A172 (cell line): Measurements from ENCODE around the gene RAB13. TPM values are rescaled to one million over a fixed set of nuclear protein-coding genes. Genes with fewer than 3 reads are reported as not detected.
A peak's percentile ranks its signal among the peaks of the same experiment; 100 is the strongest.

Experiments
- DNase-seq: peaks from one replicate; pipeline ENCODE4 v3.0.0-alpha.2; 2015; ENCODE audit warnings: low spot score
- total RNA-seq: library from RNA; depleted of rRNA; stranded (reverse); fragments of >200 nt; shearing (Covaris generic); gene quantifications from 2 replicates; pipeline ENCODE4 v1.2.3, GENCODE V29; 2014

The RAB13 gene
- total RNA-seq, 1 experiment from 2014 or later: 36.6 TPM

DNA sequence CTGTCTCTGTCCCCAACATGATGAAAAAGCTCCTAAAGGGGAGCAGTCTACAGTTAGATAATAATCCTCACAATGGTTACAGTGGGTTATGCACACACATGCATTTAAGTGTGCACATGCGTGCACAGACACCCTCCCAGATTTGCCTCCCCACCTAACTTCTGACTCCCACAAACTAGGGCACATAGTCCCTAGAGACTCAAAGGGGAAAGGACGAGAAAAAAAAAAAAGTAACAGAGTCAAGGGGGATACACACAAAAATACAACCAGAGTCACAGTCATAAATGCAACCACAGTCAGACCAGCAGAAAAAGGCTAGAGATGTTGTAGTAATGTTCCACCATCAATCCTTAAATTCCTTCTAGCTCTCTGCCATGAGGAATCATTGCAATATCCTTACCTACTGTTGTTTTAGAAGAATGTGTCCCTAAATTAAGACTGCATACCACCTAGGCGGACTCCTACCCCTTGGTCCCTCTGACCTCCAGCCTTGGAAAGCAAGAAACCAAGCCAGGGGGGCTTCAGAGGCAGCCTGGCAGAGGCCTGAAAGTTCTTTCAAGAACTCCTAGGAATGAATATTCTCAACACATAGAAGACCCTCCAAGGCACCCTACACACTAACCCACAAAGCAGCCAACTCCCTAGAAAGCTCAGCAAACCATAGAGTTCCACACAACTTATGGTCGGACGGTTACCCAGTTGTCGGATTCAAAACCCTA, 29.0 kb downstream of the RAB13 start:
- DNase-seq: no peak

DNA sequence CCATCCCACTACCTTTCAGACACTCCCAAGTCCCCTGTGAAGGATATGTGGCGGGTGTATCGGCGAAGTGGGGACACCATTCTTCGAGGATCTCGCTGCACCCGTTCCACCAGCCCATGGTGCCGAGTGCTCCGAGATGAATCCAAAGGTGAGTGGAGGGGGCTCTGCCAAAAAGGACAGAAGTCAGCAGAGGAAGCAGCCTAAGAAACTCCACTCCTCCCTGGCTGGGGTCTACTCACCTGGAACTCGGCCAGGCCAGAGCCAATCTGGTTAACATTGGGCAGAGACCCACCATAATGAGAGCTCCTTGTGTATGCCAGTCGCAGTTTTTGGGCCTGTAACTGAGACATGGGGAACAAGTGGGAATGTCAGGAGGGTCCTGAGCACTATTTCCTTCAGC, 31.3 kb downstream of the RAB13 start:
- no peak for DNase-seq

DNA sequence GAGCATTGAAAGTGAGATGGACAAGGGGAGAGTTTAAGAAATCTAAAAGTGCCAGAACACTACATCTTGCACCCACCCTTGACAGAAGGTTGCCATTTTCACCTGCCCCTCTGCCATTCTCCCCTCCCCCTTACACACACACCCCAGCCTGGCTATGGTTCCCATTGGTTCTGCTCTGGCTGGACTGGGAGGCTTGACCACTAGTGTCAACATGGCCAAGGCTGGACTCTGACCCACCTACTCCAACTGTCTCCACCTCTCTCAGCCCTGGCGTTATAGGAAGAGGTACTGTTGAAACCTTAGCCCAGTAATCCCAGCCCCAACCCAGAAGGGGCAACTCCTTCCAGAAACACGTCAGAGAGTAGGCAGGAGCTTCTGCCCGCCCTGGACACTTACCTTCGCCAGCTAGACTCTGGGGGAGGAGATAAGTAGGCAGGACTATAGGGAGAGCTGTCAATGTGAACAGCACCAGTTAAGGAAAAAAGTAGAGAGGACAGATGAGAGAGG, 32.2 kb downstream of the RAB13 start:
- no peak for DNase-seq

DNA sequence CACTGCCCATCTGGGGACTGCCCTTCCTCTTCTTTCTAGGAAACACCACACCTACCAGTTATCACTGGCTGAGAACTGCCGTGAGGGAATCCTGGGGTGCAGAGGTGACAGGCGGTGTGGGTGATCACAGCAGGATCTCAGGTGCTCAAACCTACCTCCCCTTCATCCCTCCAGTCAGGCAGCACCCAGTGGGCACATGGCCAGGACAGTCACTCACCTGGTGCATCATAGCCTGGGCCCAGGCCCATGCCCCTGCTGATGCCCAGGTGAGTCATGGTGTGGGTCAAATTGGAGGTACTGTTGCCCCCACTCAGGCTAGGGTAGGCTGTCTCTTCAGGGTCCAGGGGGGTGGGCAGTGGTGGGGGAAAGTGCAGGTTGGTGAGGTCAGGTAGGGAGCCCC, 34.3 kb downstream of the RAB13 start:
- DNase-seq: no peak

DNA sequence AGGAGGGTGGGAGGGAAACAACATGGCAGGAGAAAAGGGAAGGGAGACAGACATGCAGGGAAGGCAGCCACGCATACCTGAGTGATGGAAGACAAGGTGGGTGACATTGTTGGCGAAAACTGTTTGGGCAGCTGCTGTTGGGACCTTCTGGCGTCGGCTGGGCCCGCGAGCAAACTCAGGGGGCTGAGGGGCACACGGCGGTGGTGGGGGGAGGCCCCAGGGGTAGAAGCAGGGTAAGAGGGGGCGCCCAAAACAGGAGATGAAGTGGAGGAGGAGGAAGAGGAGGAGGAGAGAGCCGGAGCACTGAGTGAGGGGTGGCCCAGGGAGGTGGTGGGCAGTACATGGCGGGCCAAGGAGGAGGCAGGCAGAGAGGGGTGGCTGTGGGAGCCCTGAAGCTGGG, 35.0 kb downstream of the RAB13 start:
- no peak for DNase-seq

DNA sequence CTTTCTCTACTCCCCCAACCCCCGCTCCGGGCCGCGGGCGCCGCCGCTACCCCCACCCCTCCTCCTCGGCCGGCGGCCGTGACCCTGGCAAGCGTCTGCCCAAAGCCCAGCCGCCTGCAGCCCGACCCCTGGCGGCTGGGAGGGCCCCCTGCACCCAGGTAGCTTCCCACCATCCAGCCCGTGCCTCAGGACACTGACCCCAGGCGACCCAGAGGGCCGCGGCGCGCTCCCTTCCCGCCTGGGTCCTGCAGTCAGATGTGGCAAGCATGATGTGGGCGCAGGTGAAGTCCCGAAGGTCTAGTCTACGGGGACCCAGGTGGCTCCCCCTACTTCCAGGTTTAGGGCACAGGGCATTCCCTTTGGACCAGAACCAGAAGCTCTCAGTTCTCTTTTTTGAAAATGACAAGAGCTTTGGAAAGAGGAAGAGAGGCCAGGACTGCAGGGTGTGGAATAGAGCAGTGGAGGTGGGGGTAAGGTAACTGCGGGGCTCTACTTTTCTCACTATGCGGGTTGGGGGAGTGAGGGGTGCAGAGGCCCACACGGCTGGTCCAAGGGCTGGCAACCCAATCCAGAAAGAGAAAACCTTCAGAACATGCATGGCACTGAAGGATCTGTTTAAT, 39.4 kb downstream of the RAB13 start, which contains the start of gene DENND4B:
DENND4B (minus strand) TSS at position 97 of the 620 bp plus-strand sequence. CDS start 2,344 bp downstream, outside the sequence.
- peak; percentile 70 for DNase-seq

DNA sequence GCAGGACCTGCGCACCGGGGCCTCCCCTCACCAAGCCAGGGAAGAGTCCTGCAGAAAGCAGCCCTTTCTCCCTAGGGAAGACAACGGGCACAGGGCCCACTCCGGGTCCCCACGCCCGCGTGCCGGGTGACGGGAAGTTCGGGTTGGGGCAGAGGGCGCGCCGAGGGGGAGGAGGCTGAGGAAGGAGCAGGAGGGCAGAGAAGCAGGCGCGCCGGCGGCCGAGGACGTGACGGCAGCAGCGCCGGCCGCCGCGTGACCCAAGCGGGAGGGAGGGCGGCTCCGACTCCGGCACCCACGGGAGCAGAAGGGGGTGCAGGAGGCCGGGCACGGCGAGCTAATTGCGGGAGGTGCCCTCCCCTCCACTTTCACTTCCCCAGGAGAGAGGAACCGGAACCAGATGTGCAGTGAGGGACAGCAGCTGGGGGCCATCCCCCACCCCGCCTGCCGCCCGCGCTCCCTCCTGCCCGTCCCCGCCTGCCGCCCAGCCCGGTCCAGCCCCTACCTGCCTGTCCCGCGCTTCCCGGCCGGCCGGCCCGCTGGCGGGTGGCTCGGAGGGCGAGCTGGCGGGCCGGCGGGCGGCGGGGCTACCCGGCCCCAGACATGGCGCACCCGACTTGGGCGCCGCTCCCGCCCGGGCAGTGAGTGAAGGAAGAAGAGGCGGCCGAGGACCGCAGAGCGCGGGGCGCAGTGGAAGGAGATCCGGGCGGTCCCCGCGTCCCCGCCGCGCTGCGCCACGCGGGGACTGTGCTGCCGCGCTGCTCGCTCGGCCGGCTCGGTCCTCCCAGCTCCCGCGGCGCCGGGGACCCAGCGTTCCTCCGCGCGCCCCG, 40.1 kb downstream of the RAB13 start:
- DNase-seq: peak; percentile 60

DNA sequence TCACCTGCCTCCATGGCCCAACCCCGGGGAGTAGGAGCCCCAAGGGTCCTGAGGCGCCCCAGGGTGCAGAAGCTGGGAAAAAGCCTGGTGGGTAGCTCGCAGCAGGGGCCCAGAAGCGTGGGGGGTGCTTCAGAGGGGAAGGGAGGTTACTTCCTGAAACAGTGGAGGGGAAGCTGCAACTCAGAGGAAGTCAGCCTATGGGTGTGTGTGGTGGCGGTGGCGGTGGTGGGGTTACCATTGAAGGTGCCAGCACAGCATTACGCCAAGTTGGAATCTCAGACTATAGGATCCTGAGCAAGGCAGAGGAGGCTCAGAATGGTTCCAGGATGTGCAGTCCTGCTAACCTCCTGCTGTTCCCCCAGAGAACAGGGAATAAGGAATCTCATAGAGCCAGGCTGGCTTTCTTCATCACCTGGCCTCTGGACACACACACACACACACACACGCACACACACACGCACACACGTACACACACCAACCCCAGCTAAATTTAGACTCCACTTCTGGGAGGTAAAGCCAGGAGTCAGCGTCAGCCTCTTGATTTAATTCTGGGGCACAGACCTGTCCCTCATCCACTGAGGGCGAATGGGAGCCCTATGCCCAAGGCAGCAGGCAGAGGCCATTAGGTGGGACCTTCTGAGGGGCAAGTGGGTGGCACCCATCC, 40.9 kb downstream of the RAB13 start:
- no peak for DNase-seq

DNA sequence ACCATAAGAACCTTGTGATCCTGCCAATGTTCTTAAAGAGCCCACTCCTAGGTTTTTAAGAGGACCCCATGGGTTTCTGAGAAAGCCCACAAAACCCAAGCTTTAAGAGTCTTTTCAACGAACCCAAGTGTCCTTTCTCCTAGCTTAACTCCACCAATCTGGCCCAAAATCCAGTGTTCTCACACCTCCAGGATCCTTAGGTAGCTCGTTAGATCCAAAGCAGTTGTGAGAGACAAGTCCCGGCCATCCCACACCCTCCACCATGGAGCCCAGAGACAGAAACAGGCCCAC, 41.4 kb downstream of the RAB13 start:
- DNase-seq: no peak

DNA sequence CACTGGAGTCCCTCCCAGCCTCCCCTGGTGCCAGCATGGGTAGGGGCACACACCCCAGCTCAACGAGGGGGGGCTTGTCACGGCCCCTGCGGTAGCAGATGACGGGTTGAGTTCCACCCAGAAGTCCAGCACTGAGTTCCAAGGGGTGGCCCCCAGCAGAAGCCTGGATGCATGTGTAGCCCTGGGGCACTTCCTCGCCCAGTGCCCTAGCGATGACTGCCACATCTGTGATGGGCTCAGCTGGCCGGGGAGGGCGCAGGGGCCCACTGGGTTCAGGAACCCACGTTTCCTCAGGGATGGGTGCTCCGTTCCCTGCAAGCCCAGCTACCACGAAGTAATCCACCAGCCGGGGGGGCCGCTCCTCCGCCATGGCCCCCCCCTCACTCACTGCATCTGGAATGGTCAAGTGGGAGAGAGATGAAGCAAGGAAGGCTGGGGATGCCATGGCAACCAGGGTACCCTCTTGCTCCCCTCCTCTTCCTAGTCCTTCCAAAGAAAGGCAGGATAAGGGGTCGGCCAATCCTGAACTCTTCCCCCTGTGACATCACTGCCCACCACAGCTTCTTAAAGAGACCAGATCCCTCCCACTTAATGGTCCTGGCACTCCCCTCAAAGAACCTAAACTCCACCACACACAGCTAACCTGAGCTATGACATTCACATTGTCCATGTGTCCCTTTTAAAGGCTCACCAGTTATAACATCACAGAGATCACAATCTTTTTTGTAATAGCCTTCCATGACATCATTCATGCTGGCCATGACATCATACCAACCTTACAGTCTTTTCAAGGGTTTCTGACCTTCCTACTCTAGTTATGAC, 41.9 kb downstream of the RAB13 start:
- DNase-seq: no peak

DNA sequence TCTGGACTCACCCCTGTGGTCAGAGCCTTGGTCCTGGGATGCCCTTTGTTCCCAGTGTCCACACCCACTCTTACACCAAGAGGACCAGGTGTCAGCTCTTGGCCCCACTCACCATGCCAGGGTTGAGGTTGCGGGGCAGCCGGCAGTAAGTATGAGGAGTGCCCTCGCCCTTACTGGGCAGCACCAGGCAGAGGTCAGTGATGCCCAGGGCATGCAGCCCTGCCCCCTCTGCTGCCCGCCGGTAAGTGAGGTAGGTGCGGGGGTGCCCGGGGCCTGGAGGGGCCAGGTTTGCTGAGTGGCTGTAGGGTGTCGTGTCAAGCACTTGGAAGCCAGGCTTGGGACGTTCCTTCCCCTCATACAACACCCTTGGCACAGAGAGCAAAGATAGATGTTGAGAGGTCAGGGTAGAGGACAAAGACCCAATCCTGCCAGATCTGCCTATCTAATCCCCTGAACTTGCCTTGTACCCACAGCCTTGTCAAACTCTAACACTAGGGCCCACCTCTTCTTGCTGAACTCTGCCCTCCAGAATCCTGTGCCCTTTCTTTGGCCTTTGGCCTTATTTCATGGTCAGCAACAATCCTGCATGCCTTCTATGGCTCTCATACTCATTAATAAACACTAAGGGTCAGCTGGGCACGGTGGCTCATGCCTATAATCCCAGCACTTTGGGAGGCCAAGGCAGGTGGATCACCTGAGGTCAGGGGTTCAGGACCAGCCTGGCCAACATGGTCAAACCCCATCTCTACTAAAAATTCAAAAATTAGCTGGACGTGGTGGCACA, 43.2 kb downstream of the RAB13 start:
- DNase-seq: no peak

DNA sequence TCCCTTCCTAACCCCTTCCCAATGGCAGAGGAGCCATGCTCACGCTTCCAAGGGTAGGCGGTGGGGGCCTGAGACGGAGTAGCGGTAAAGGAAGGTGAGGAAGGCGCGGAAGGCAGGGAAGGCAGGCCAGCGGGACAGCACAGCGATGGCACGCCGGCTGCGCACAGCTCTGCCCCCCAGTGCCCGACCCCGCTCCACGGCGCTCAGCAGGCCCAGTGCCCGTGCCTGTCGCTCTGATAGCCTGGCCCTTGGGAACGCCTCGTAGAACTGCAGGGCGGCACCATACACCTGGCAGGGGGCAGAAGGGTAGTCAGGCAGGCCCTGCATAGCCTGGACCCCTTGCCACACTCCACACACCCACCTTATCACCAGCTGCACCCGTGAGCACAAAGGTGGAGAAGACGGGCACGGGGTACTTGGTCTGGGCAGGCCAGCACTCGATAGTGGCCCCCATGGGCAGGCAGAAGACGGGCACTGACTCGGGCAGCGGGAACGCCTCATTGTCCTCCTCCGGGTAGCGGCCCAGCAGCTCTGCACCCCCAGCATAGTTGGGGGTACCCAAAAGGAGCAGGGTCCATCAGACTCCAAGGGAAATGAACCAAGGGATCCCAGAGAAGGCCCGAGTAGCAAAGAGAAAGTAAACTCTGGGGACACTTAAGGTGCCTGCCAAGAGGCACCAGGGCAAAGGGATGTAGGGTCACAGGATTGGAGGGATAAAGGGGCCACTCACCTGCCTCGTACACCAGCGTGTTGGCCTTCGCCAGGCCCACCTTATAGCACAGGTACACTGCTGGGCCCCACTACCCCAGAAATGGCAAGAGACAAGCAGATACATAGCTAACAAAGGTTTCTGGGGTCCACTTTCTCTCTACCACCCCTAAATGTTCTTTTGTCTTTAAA, 44.1 kb downstream of the RAB13 start:
- DNase-seq: no peak

DNA sequence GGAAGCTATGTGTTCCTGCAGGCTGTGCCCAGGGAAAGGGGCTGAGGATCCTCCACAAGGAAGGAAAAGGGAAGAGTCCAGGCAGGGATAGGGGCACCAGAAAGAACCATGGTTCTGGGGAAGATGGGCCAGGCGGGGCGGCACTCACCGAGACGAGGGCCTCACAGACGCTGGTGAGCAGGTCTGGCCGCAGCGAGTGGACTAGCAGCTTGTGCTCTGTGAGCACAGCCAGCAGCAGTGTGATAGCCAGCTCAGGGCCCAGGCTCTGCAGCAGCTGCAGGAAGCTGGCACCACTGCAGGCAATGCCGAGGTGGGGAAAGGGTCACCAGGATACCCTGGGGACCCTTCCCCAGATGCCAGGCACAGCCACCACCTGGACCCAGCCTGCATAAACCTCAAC, 45.4 kb downstream of the RAB13 start:
- DNase-seq: no peak

DNA sequence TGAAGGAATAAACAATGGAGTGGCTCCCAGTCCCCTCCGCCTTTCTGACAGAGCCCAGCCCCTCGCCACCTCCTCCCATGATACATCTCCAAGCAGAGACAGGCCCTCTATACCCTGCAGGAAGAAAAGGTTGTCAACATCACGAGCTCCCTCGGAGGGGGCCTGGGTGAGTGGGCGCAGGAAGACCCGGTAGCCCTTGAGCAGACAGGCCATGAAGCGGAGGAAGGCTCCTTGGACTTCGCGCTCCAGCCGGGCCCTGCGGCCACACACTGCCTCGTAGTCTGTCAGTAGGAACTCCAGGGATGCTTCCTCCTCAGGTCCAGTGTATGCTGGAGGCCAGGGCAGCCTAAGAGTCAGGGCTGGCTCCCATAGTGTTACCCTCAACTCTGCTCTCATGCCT, 46.7 kb downstream of the RAB13 start:
- DNase-seq: no peak

DNA sequence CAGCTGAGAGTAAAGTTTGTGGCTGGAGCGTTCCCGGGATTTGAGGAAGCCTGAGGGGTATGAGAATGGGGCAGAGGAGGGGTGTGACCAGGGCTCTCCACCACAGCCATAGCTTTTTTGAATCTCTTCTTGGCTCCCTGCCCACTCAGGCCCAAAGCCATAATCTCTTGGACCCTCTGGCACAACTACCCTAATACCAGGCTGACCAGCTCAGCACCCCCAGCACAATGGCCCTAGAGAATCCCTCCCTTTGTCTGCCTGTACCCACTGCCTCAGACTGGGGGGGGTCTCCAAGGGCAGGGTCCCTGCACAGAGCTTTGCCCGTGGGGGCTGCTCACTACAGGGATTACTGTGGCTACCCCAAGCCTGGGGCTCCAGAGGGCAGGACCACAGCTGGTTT, 47.1 kb downstream of the RAB13 start:
- no peak for DNase-seq

DNA sequence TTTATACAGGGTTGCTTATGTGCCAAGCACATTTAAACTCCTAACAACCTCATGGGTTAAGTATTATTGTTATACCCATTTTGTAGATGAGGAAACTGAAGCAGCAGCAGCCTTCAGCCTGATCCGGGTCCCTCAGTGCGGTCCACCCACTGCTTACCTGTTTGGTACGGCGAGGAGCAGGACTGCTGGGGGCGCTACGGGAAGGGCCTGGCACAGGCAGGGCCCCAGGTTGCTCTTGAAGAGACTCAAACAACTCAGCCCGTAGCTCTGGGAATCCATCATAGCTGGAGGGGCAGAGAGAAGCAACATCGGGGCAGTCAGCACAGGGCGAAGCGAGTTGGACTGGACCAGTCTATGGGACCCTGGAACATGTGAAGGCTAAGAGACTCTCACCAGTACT, 48.8 kb downstream of the RAB13 start:
- DNase-seq: no peak

DNA sequence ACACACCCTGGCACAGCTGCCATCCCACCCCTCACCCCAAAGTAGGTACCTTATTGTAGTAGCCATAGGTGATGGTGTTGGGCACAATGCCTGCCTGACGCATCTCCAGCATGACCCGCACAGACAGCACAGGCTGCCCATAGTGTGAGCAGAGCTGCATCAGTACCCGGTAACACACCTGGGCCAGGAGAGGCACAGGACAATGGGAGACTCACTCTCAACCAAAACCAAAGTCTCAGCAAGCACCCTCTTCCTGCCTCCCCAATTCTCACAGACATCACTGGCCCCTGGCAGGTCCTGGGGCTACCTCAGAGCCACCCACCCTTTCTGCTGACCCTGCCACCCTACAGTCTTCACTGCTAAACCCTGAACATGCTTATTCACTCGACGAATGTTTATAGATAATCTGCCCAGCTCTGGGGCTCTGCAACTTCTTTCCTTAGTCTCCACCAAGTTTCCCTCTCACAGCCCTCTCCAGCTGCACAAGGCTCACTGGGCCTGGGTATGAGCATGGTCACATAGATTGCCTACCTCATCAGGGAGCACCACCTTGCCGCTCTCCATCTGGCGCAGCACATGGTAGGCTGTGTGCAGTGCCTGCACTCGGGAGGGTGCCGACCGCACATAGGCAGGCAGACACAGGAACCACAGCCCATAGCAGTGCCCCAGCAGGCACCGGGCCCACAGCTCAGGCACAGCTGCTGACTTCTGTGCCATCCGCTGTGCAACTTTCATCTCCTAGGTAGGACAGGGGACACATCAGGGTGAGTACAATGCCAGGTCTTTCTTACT, 49.9 kb downstream of the RAB13 start:
- DNase-seq: no peak

DNA sequence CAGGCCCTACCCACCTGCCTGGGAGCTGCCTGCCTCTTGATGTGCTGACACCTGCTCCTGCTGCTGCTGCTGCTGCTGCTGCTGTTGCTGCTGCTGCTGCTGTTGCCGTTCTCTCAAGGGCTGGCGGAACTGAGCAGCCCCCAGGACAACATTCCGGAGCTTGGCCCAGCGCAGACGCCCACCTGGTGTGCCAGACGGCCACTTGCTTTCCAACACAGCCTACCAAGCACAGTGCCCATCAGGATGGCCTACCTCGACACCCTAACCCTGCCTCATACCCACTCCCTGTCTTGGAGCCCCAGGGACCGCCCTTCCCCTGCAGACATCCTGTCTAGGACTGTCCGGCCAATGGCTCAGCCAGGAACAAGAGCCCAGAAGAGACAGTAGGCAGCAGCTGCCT, 51.4 kb downstream of the RAB13 start:
- DNase-seq: no peak

DNA sequence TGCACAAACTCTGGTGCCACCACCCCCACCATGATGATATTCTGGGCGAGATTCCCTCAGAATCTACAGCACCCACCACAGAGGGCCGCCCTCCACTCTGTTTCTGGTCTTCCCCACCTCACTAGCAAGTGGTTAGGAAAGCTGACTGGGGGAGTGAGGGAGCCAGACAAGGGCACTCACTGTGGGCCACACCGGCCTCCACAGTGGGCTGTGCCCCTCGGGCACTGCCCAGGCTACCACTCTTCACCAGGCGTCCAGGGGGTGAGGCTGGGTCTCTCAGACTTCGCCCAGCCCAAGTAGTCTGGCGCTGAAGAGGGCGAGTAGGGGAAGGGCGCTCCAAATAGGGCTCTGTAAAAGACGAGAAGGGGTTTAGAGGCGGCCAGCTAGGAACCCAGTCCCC, 52.2 kb downstream of the RAB13 start:
- no peak for DNase-seq
